HuH-7 (cell line): Measurements from ENCODE around the gene RASSF4.

Source experiments
- DNase-seq: peaks from one replicate; pipeline ENCODE4 v3.0.0; 2011; ENCODE audit warnings: low spot score

RASSF4 gene

DNA sequence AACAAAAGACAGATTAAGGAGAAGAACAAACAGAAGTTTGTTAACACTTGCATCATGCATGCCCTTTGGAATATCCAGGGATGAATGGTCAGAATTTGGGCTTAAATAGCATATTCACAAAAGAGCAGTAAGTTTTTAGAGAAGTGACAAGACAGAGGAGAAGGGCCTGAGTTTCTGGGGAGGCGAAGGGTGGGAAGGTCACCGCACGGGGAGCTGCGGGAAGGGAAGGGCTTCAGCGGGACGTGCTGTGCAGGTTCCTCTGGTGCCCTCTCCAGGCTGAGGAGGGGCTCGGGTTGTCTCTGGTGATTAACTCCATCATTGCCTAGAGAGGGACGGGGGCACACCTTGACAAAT, 30.7 kb downstream of the RASSF4 start:
- DNase-seq = no peak

GRCh38 chr10:44990965-44991364, 31.4 kb downstream of the RASSF4 start:
- no peak for DNase-seq

DNA sequence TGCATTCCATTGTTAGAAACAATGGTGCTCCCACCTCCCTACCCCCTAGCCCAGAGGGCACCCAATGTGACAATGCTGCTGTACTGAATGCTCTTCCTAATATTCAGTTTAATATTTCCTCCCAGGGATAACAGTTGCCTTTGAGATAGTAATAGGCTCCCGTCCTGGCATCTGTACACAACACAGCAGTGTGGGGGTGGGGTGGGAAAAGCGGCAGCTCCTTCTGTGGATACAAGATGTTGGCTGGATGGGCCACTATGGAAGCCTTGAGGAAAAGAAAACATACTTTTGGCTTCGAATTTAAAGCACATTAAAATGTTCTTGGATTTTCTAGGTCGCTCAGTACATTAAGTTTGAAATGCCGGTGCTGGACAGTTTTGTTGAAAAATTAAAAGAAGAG, 32.0 kb downstream of the RASSF4 start:
- no peak for DNase-seq

DNA sequence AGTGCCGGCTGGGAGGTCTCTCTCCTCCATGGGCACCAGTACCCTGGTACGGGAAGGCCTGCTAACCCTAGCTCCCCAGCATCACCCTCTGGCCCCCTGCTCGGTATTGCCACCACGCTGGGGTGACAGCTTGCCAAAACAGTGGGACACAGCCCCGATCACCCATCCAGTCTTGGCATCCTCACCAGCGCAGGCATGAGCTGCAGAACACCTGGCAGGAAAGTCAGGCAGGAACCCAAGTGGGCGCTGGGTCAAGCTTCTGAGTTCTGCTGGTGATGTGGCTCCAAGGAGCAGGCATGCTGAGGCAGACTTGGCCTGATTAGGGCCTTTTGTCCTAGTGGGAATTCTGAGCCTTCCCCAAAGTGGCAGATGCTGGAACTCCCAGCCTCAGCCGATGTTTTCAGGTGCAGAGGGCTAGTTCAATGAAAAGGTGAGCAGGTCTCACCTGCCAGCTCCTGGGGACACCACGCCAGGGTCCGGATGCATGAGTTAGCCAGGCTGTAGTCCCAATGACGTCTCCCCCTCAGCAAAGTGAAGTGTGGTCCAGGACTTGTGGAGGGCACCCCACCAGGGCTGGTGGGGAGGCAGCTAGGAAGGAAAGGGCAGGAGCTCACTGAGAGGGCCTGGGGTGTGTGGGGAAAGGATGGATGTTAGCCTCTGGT, 32.6 kb downstream of the RASSF4 start:
- DNase-seq = no peak

DNA sequence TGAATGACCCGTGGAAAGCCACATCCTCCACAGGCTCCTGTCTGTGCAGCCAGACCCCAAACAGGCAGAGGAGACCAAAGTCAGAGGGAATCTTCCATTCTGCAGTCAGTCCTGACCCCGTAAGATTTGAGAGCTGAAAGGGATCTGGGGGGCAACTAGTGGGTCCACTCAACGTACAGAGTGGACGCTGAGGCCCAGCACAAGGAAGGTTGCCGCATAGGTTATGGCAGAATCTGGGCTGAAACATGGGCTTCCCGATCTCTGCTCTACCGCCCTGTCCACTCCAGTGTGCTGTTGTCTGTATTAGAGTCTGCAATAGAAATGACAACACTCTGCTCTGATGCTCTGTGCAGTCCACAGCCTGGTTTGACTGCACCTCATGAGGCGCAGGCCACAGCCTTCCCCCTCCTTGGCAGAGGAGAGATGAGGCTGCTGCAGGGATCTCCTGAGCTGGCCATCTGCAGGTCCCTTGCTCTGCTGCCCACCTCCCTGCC, 33.2 kb downstream of the RASSF4 start:
- DNase-seq = no peak

- DNase-seq = no peak
These were observed 33.8 kb downstream of the RASSF4 start for GRCh38 chr10:44993226-44993921.

- DNase-seq = no peak
These were observed 34.5 kb downstream of the RASSF4 start for GRCh38 chr10:44993922-44994751.

- no peak for DNase-seq
These were observed 35.3 kb downstream of the RASSF4 start for GRCh38 chr10:44994752-44995530.

DNA sequence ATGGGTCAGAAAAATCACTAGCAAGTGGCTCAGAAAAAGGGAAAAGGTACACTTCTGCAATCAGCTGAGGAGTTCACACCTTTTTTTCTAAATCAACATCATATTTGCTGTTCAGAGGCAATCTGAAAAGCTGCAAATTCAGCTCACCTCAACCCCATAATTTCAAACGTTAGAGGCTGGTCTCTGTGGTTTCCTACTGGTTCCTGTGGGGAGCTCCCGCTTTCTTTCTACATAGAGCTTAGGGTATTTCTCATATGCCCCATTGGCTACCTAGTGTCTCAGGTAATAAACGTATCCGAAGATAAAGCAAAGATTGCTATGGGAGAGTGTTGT, 35.9 kb downstream of the RASSF4 start:
- no peak for DNase-seq

GRCh38 chr10:44995914-44996669, 36.5 kb downstream of the RASSF4 start:
- no peak for DNase-seq

GRCh38 chr10:44997105-44997748, 37.6 kb downstream of the RASSF4 start:
- DNase-seq = no peak

GRCh38 chr10:44998146-44998631, 38.6 kb downstream of the RASSF4 start:
- DNase-seq = no peak

- peak; percentile 48 for DNase-seq
These were observed 40.6 kb downstream of the RASSF4 start for GRCh38 chr10:45000138-45000751.

- peak; percentile 44 for DNase-seq
These were observed 41.3 kb downstream of the RASSF4 start, which contains the start of gene ZNF22 for GRCh38 chr10:45000752-45001380. TSS of gene ZNF22 (plus strand) at chr10:45000923. CDS start at chr10:45003369, 2,446 bp downstream.

DNA sequence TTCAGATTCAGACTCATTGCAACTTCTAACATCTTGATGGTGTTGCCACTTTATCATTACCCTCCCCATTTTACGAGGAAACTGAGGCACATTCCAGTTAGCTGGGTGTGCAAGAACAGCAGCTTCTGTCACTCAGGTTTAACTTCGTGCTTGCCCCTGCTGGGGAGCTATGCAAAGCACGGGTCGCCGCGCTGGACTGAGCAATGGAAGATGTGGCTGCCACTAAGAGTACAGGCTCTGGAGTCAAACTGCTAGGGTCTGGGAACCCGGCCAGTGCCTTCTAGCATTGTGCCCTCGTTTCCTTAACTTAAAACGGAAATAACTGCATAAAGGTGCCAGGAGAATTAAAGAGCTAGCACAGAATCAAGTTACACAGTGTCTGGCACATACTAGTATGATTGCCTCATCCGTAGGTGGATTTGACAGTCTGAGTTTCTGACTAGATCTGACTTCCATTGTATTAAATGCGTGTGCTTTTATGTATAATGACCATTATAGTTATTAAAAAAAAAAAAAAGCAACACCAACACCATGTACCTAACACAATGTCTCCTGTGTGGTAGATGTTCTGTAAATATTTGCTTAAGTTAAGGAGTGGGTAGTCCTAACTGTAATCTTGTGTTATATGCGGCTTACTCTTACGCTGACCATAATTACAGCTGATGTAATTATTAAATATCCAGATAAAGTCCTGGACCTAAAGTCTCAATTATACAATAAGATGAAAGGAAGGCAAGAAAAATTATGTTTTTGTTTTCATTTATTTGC, 42.0 kb downstream of the RASSF4 start:
- DNase-seq = peak; percentile 59

DNA sequence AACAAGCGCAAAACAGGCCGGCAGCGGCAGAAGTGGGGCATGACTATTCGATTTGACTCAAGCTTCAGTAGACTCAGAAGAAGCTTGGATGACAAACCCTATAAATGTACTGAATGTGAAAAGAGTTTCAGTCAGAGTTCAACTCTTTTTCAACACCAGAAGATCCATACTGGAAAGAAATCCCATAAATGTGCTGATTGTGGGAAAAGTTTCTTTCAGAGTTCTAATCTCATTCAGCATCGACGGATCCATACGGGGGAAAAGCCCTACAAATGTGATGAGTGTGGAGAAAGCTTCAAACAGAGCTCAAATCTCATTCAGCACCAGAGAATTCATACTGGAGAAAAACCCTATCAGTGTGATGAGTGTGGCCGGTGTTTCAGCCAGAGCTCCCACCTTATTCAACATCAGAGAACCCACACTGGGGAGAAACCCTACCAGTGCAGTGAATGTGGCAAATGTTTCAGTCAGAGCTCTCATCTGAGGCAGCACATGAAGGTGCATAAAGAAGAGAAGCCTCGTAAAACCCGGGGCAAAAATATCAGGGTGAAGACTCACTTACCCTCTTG, 43.9 kb downstream of the RASSF4 start:
- no peak for DNase-seq

GRCh38 chr10:45004661-45005060, 45.1 kb downstream of the RASSF4 start:
- DNase-seq = no peak

GRCh38 chr10:45005284-45005683, 45.7 kb downstream of the RASSF4 start:
- DNase-seq = no peak
